ENCODE results near the gene GLI2. TPM values are rescaled to one million over a fixed set of nuclear protein-coding genes. Genes with fewer than 3 reads are reported as not detected.

The GLI2 gene
- total and polyA plus RNA-seq, 2 of the 4 experiments (the other 2 are of a cell fraction) = 3.8 to 26.0 TPM

DNA sequence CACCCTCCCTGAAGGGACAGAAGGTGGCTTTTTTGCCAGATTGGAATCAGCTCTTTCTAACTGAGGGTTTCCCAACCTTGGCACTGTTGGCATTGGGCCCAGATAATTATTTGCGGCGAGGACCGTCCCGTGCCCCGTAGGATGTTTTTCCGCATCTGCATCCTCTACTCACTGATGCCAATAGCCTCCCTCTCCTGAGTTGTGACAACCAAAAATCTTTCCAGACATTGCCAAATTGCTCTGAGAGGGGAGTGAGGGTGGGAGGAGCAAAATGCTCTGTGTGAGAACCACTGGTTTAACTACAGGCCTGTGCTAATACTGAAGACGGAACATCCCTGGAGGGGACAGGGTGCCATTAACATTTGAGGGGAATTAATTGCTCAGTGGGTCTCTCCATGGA is 33.6 kb upstream of the GLI2 start:
- TF ChIP-seq RAD21 (IDR thresholded peaks at IDR 0.05; ENCODE audit: low read length) (no peak), SMC3 (IDR thresholded peaks at IDR 0.05; ENCODE audit: low read depth, low read length) (no peak), CHD1 (IDR thresholded peaks at IDR 0.05; ENCODE audit: low read depth, low read length) (no peak), POLR2A (IDR thresholded peaks at IDR 0.05; ENCODE audit: low read depth, low read length) (no peak), BHLHE40 (IDR thresholded peaks at IDR 0.05; ENCODE audit: low read depth, low read length) (no peak), NFE2L2 (IDR thresholded peaks at IDR 0.05; ENCODE audit: low read depth, low read length) (no peak), USF2 (IDR thresholded peaks at IDR 0.05; ENCODE audit: low read depth, low read length) (no peak), CTCF (conservative IDR thresholded peaks at IDR 0.05; ENCODE audit: low read depth, low read length) (no peak), MAFK (IDR thresholded peaks at IDR 0.05; ENCODE audit: low read depth, low read length) (no peak), MXI1 (IDR thresholded peaks at IDR 0.05; ENCODE audit: borderline replicate concordance, low read depth, low read length) (no peak), RCOR1 (IDR thresholded peaks at IDR 0.05; ENCODE audit: insufficient replicate concordance, low read length) (no peak), MAZ (IDR thresholded peaks at IDR 0.05; ENCODE audit: borderline replicate concordance, low read depth, low read length) (no peak)
- TF ChIP-seq, protein P1, sequence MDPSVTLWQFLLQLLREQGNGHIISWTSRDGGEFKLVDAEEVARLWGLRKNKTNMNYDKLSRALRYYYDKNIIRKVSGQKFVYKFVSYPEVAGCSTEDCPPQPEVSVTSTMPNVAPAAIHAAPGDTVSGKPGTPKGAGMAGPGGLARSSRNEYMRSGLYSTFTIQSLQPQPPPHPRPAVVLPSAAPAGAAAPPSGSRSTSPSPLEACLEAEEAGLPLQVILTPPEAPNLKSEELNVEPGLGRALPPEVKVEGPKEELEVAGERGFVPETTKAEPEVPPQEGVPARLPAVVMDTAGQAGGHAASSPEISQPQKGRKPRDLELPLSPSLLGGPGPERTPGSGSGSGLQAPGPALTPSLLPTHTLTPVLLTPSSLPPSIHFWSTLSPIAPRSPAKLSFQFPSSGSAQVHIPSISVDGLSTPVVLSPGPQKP (IDR thresholded peaks at IDR 0.05; ENCODE audit: borderline replicate concordance, low read depth, low read length) = no peak
- Histone ChIP-seq H2AK9ac (replicated peaks; ENCODE audit: low read depth, low read length, poor library complexity) (peak overlapping the region; percentile 49), H2BK120ac (ENCODE audit: low read depth, low read length) (0 out of 2 replicates have a peak overlapping the region, but pooled peaks have one; percentile 53), H3K27ac (ENCODE audit: insufficient read depth, low read length) (no peak overlapping the region), H3K4ac (ENCODE audit: low read depth, low read length) (peak overlapping the region; percentile 40; the same call in 1 of the 2 replicates), H3K18ac (ENCODE audit: low read depth, low read length) (no peak overlapping the region), H3K79me1 (ENCODE audit: low read depth in 1 of 2, low read length in 2 of 2) (no peaks in the 10 kb centered on the region; a peak in 1 of 4 replicates), H3K9me3 (ENCODE audit: control insufficient read depth, insufficient read depth, low read length) (no peaks in the 10 kb centered on the region), H3K9ac (ENCODE audit: low read depth, low read length) (no peak overlapping the region), H2BK15ac (ENCODE audit: low read depth, low read length) (0 out of 3 replicates have a peak overlapping the region, but pooled peaks have one; percentile 17), H2AK5ac (ENCODE audit: low read depth, low read length) (peak overlapping the region; percentile 29; the same call in 1 of the 2 replicates), H3K36me3 (ENCODE audit: control insufficient read depth, insufficient read depth, low read length) (no peaks in the 10 kb centered on the region), H4K20me1 (ENCODE audit: insufficient read depth, low read length) (no peaks in the 10 kb centered on the region), H3K4me3 (ENCODE audit: insufficient read depth, low read depth, low read length) (no peak overlapping the region), H2AFZ (replicated peaks; ENCODE audit: low read length, poor library complexity) (peak overlapping the region; percentile 11), H4K8ac (ENCODE audit: low read depth in 2 of 2, low read length in 2 of 2) (no peak overlapping the region), H3K4me2 (ENCODE audit: low read depth, low read length) (no peak overlapping the region), H4K91ac (ENCODE audit: insufficient read depth, low read depth, low read length) (no peak overlapping the region), H3K23ac (ENCODE audit: low read depth, low read length) (no peak overlapping the region), H3K56ac (ENCODE audit: extremely low read depth, insufficient read depth, low read length) (no peak overlapping the region), H4K5ac (ENCODE audit: low read depth, low read length) (no peak overlapping the region), H3K27me3 (ENCODE audit: control insufficient read depth, insufficient read depth, low read length) (no peaks in the 10 kb centered on the region), H3K9me1 (ENCODE audit: insufficient read depth, low read length) (no peaks in the 10 kb centered on the region), H2BK20ac (ENCODE audit: low read depth, low read length) (no peak overlapping the region; the same call in 1 of the 2 replicates), H2BK5ac (ENCODE audit: low read depth, low read length, poor library complexity, severe bottlenecking) (no peak overlapping the region), H3K14ac (replicated peaks; ENCODE audit: low read depth, low read length) (peak overlapping the region; percentile 40; the same call in 1 of the 2 replicates), H3K4me1 (ENCODE audit: control insufficient read depth, insufficient read depth, low read length) (peaks cover 4% of the 10 kb centered on the region)
- CTCF ChIA-PET = no interaction called here
- WGBS, 2 experiments (ENCODE audit: extremely low coverage in 2 of 2, insufficient read length in 1 of 2) = no CpG with 5 or more reads among the region's 7 CpGs
- dilution Hi-C loops (cut with HindIII; ENCODE audit: low sequenced_read_pairs, unreplicated experiment) = loop anchor here (10.0 kb wide), 1 partner anchor 363 kb away; no protein-coding TSS in a partner anchor
- in situ Hi-C loops (cut with MboI; ENCODE audit: low sequenced_read_pairs) = no loop called here
- intact Hi-C loops (cut with micrococcal nuclease) = no loop called here
- BruUV-seq (replicated peaks) = no TSS peak
- POLR2A ChIA-PET (ENCODE audit: unreplicated experiment) = no interaction called here
- no peak for DNase-seq
- ATAC-seq (ENCODE audit: low read depth) = no peak

Measured in IMR-90 (cell line).